Osteoblast (primary cell): Measurements from ENCODE around the gene KIF25. TPM values are rescaled to one million over a fixed set of nuclear protein-coding genes. Genes with fewer than 3 reads are reported as not detected.

ENCODE experiments used
- DNase-seq: peaks from one replicate; pipeline ENCODE4 v3.0.0; 2011; ENCODE audit warnings: low spot score, mixed read lengths; ENCODE audit not compliant: insufficient read length; ENCODE audit errors: missing footprints
- H2AFZ ChIP-seq: 2 replicates; pipeline ENCODE4 v1.6.0; 2011; ENCODE audit warnings: mild to moderate bottlenecking, low read length
- H3K27ac ChIP-seq: 2 replicates; pipeline ENCODE4 v1.5.1; 2011; ENCODE audit warnings: mild to moderate bottlenecking, low read depth, low read length, moderate library complexity
- H3K27me3 ChIP-seq: 2 replicates; pipeline ENCODE4 v1.6.0; 2012; ENCODE audit warnings: mild to moderate bottlenecking, control low read depth, inconsistent platforms, low read length, moderate library complexity; ENCODE audit not compliant: insufficient read depth
- H3K36me3 ChIP-seq: 2 replicates; pipeline ENCODE4 v1.5.1; 2011; ENCODE audit warnings: mild to moderate bottlenecking, low read length, control low read depth, moderate library complexity; ENCODE audit not compliant: insufficient read depth
- H3K4me1 ChIP-seq: 2 replicates; pipeline ENCODE4 v1.5.1; 2011; ENCODE audit warnings: mild to moderate bottlenecking, low read length, control low read depth, moderate library complexity; ENCODE audit not compliant: insufficient read depth
- H3K4me2 ChIP-seq: 2 replicates; pipeline ENCODE4 v1.6.0; 2011; ENCODE audit warnings: mild to moderate bottlenecking, low read length; ENCODE audit not compliant: insufficient read depth
- H3K4me3 ChIP-seq: fragments of 200-600 bp; sonication (generic); 3 replicates; pipeline ENCODE4 v1.5.1; 2012; ENCODE audit warnings: mild to moderate bottlenecking, low read length, inconsistent platforms; ENCODE audit not compliant: insufficient read depth
- H3K79me2 ChIP-seq: 2 replicates; pipeline ENCODE4 v1.6.0; 2012; ENCODE audit warnings: mild to moderate bottlenecking, low read length, control low read depth, inconsistent platforms; ENCODE audit not compliant: insufficient read depth
- H3K9me3 ChIP-seq: 2 replicates; pipeline ENCODE4 v1.5.1; 2011; ENCODE audit warnings: low read depth, low read length, control low read depth
- H4K20me1 ChIP-seq: 2 replicates; pipeline ENCODE4 v1.6.0; 2012; ENCODE audit warnings: mild to moderate bottlenecking, low read length, control low read depth; ENCODE audit not compliant: insufficient read depth
- total RNA-seq: library from RNA; depleted of rRNA; stranded (reverse); fragments of >200 nt; gene quantifications from 2 replicates; pipeline ENCODE4 v1.2.3, GENCODE V29; 2012
- TF ChIP-seq, protein P1 (sequence below): IDR thresholded peaks from 2 replicates; pipeline ENCODE4 v1.5.1; 2011; ENCODE audit warnings: mild to moderate bottlenecking, low read depth, low read length, moderate library complexity; ENCODE audit errors: extremely low read depth

KIF25 gene
- total RNA-seq, 1 donor = not detected

- H3K27me3 ChIP-seq = no peaks in the 10 kb centered on the region
- H3K4me1 ChIP-seq = no peaks in the 10 kb centered on the region
- no peak overlapping the region for H3K27ac ChIP-seq
- no peak for DNase-seq
- H3K9me3 ChIP-seq = no peaks in the 10 kb centered on the region
- TF ChIP-seq, protein P1, sequence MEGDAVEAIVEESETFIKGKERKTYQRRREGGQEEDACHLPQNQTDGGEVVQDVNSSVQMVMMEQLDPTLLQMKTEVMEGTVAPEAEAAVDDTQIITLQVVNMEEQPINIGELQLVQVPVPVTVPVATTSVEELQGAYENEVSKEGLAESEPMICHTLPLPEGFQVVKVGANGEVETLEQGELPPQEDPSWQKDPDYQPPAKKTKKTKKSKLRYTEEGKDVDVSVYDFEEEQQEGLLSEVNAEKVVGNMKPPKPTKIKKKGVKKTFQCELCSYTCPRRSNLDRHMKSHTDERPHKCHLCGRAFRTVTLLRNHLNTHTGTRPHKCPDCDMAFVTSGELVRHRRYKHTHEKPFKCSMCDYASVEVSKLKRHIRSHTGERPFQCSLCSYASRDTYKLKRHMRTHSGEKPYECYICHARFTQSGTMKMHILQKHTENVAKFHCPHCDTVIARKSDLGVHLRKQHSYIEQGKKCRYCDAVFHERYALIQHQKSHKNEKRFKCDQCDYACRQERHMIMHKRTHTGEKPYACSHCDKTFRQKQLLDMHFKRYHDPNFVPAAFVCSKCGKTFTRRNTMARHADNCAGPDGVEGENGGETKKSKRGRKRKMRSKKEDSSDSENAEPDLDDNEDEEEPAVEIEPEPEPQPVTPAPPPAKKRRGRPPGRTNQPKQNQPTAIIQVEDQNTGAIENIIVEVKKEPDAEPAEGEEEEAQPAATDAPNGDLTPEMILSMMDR = no peak
- H3K36me3 ChIP-seq = no peaks in the 10 kb centered on the region
- H3K4me2 ChIP-seq = no peak overlapping the region
- H3K4me3 ChIP-seq = no peak overlapping the region
- H3K79me2 ChIP-seq = no peaks in the 10 kb centered on the region
- H2AFZ ChIP-seq = no peak overlapping the region
- H4K20me1 ChIP-seq = no peaks in the 10 kb centered on the region
These were observed 51.8 kb downstream of the KIF25 start for GRCh38 chr6:168049277-168049676.

GRCh38 chr6:168049706-168050224 is 52.3 kb downstream of the KIF25 start:
- Histone ChIP-seq H4K20me1 (no peaks in the 10 kb centered on the region), H3K4me2 (no peak overlapping the region), H3K27ac (no peak overlapping the region), H3K36me3 (no peaks in the 10 kb centered on the region), H3K79me2 (no peaks in the 10 kb centered on the region), H3K27me3 (no peaks in the 10 kb centered on the region), H3K4me3 (no peak overlapping the region), H3K9me3 (no peaks in the 10 kb centered on the region), H2AFZ (no peak overlapping the region), H3K4me1 (no peaks in the 10 kb centered on the region)
- TF ChIP-seq, protein P1 = no peak
- DNase-seq = no peak

DNA sequence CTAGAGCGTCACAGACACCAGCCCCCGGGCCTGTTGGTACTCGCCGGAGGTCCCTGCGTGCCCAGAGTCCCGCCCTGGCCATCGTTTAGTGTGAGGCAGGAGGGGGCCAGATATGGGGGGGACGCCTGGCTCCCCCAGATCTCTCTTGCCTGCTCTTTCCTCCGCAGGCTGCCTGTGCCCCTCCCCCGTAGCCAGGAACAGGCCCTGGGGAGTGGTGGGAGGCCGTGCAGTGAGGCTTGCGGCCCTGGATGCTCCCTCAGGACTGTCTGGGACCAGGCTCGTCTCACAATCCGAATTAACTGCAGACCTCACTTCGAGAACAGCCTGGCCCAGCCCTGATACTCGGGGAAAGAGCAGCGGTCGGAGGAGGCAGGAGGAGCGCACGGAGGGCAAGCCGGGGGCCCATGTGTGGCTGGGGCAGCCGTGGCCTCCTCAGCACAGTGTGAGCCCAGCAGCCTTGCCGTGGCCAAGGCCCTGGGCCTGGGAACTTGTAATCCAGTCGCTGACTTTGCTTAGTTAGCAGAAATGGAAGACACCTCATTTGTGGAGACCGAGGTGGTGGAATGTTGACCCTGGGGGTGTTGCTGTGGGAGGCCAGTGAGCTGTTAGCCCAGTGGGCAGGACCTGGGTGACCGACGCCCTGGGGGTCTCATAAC is 52.9 kb downstream of the KIF25 start:
- H3K4me3 ChIP-seq = no peak overlapping the region
- H3K4me1 ChIP-seq = no peaks in the 10 kb centered on the region
- no peak overlapping the region for H3K4me2 ChIP-seq
- H3K9me3 ChIP-seq = no peaks in the 10 kb centered on the region
- no peaks in the 10 kb centered on the region for H4K20me1 ChIP-seq
- H3K27me3 ChIP-seq = no peaks in the 10 kb centered on the region
- no peaks in the 10 kb centered on the region for H3K36me3 ChIP-seq
- H3K27ac ChIP-seq = no peak overlapping the region
- no peaks in the 10 kb centered on the region for H3K79me2 ChIP-seq
- DNase-seq = no peak
- TF ChIP-seq, protein P1 = no peak
- no peak overlapping the region for H2AFZ ChIP-seq

GRCh38 chr6:168050881-168051586 is 53.6 kb downstream of the KIF25 start:
- no peak overlapping the region for H2AFZ ChIP-seq
- no peak overlapping the region for H3K4me2 ChIP-seq

More at GRCh38 chr6:168050881-168051586, 53.6 kb downstream of the KIF25 start:
- DNase-seq = no peak
- TF ChIP-seq, protein P1 = peak; percentile 14
- H3K4me1 ChIP-seq = no peaks in the 10 kb centered on the region
- H3K79me2 ChIP-seq = no peaks in the 10 kb centered on the region
- no peak overlapping the region for H3K4me3 ChIP-seq
- H3K27ac ChIP-seq = no peak overlapping the region
- no peaks in the 10 kb centered on the region for H3K9me3 ChIP-seq
- H3K36me3 ChIP-seq = no peaks in the 10 kb centered on the region
- no peaks in the 10 kb centered on the region for H3K27me3 ChIP-seq
- H4K20me1 ChIP-seq = no peaks in the 10 kb centered on the region
